ENCODE data around the gene DNAJC8.
A peak's percentile ranks its signal among the peaks of the same experiment; 100 is the strongest.

The DNAJC8 gene

DNA sequence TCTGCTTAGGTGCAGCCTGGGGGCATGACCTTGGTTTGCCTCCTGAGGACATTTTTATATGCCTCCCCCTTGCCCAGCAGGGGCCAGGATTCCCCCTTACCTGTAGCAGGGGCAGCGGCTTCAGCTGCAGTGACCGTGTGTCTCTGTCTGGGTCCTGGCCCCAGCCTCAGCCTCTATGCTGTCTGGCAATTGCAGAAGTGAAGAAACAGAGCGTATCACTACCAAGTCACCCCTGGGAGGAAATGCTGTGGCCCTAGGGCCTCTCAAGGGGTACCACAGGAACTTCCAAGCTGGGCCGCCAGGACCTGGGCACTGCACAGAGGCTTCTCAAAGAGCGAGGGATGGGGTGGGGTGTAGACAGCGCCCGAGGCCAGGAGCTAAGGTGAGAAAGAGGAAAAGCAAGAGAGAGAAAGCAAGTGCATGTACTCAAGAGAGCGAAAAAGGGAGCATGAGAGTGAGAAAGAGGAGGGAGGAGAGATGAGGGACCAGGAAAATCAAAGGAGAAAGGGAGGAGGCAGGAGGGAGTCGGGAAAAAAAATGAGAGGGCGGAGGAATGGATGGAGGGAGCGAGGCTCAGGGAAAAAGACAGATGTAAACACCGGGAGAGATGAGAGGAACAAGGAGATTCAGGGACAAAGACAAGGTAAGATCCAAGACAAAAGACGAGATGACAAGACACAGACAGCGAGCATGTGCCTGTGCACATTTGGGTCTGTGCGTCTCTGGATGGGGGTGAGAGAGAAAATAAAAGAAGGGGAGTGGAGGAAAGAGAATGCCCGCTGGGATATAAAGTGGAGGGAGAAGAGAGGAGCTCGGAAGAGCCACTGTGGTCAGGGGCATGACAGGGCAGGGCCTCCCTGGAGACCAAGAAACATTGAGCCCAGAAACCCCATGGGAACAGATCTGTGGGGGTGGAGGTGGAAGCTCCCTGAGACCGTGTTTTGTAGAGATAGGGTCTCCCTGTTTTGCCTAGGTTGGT is 56.0 kb downstream of the DNAJC8 start, which contains the start of gene PTAFR:
TSS of gene PTAFR (minus strand) at position 199 of the 979 bp plus-strand sequence. CDS start 25,669 bp downstream, outside the sequence.
- Histone ChIP-seq H3K14ac (ENCODE audit: low read length) (no peak within 1 kb of the TSS), H2AK5ac (ENCODE audit: low read depth, low read length) (no peak within 1 kb of the TSS), H3K27me3 (ENCODE audit: control insufficient read depth in 3 of 3, insufficient read depth in 3 of 3, low read depth in 1 of 3, low read length in 3 of 3) (peaks cover 0 to 2% (median 0%) of the 10 kb centered on the region in 3 experiments), H3K9me3 (replicated peaks in 1 of 2; ENCODE audit: control insufficient read depth in 2 of 2, insufficient read depth in 1 of 2, low read depth in 1 of 2, low read length in 2 of 2) (no peaks in the 10 kb centered on the region), H3K23ac (ENCODE audit: low read depth, low read length, poor library complexity) (peak within 1 kb of the TSS; percentile 53), H2BK120ac (ENCODE audit: low read depth, low read length) (no peak within 1 kb of the TSS), H4K8ac (ENCODE audit: low read depth, low read length) (no peak within 1 kb of the TSS), H2AFZ (ENCODE audit: low read length) (peak within 1 kb of the TSS; percentile 23), H3K18ac (ENCODE audit: low read length) (no peak within 1 kb of the TSS), H3K4me1 (ENCODE audit: control insufficient read depth in 2 of 2, insufficient read depth in 1 of 2, low read depth in 1 of 2, low read length in 2 of 2) (peaks cover 8 to 11% of the 10 kb centered on the region in 2 donors), H3K9ac (ENCODE audit: low read depth, low read length, poor library complexity) (no peak within 1 kb of the TSS), H3K79me1 (ENCODE audit: low read depth, low read length) (no peaks in the 10 kb centered on the region), H3K4me3 (ENCODE audit: low read length in 2 of 2) (no peak within 1 kb of the TSS), H3K4me2 (ENCODE audit: insufficient read depth, low read length, poor library complexity, severe bottlenecking) (no peak within 1 kb of the TSS), H4K91ac (ENCODE audit: low read depth, low read length, poor library complexity) (no peak within 1 kb of the TSS), H2BK15ac (ENCODE audit: low read length) (no peak within 1 kb of the TSS), H2BK5ac (ENCODE audit: low read length) (peak within 1 kb of the TSS; percentile 44), H3K27ac (replicated peaks; ENCODE audit: low read length) (no peak within 1 kb of the TSS), H3K4ac (ENCODE audit: low read length) (no peak within 1 kb of the TSS), H3K36me3 (replicated peaks in 1 of 2; ENCODE audit: control insufficient read depth in 2 of 2, insufficient read depth in 2 of 2, low read length in 2 of 2) (peaks cover 0 to 2% of the 10 kb centered on the region in 2 donors), H2BK12ac (ENCODE audit: low read length) (no peak within 1 kb of the TSS)
- 100% methylated on average over 2 of the region's 18 CpGs; no CpG with 5 or more reads in 1 of the 2 donors for WGBS, 2 donors (ENCODE audit: extremely low coverage in 2 of 2, insufficient read length in 2 of 2, insufficient replicate concordance in 1 of 2)
- no peak for DNase-seq (ENCODE audit: low spot score)

- Histone ChIP-seq H2AK5ac (ENCODE audit: low read depth, low read length) (no peak overlapping the region), H2BK5ac (ENCODE audit: low read length) (peak overlapping the region; percentile 44), H3K9me3 (replicated peaks in 1 of 2; ENCODE audit: control insufficient read depth in 2 of 2, insufficient read depth in 1 of 2, low read depth in 1 of 2, low read length in 2 of 2) (no peaks in the 10 kb centered on the region), H3K4me2 (ENCODE audit: insufficient read depth, low read length, poor library complexity, severe bottlenecking) (no peak overlapping the region), H2BK120ac (ENCODE audit: low read depth, low read length) (no peak overlapping the region), H3K4me1 (ENCODE audit: control insufficient read depth in 2 of 2, insufficient read depth in 1 of 2, low read depth in 1 of 2, low read length in 2 of 2) (peaks cover 8 to 11% of the 10 kb centered on the region in 2 donors), H3K27me3 (ENCODE audit: control insufficient read depth in 3 of 3, insufficient read depth in 3 of 3, low read depth in 1 of 3, low read length in 3 of 3) (peaks cover 0 to 2% (median 0%) of the 10 kb centered on the region in 3 experiments), H3K4ac (ENCODE audit: low read length) (no peak overlapping the region), H4K8ac (ENCODE audit: low read depth, low read length) (no peak overlapping the region), H4K91ac (ENCODE audit: low read depth, low read length, poor library complexity) (no peak overlapping the region), H2AFZ (ENCODE audit: low read length) (no peak overlapping the region), H3K23ac (ENCODE audit: low read depth, low read length, poor library complexity) (no peak overlapping the region), H3K27ac (replicated peaks; ENCODE audit: low read length) (no peak overlapping the region), H2BK12ac (ENCODE audit: low read length) (no peak overlapping the region), H3K9ac (ENCODE audit: low read depth, low read length, poor library complexity) (no peak overlapping the region), H3K4me3 (ENCODE audit: low read length in 2 of 2) (no peak overlapping the region), H3K14ac (ENCODE audit: low read length) (no peak overlapping the region), H3K36me3 (replicated peaks in 1 of 2; ENCODE audit: control insufficient read depth in 2 of 2, insufficient read depth in 2 of 2, low read length in 2 of 2) (peaks cover 0 to 2% of the 10 kb centered on the region in 2 donors), H3K18ac (ENCODE audit: low read length) (no peak overlapping the region), H2BK15ac (ENCODE audit: low read length) (no peak overlapping the region), H3K79me1 (ENCODE audit: low read depth, low read length) (no peaks in the 10 kb centered on the region)
- no CpG with 5 or more reads among the region's 8 CpGs for whole genome bisulfite sequencing, 2 donors (ENCODE audit: extremely low coverage in 2 of 2, insufficient read length in 2 of 2, insufficient replicate concordance in 1 of 2)
- no peak for DNase-seq (ENCODE audit: low spot score)
Observed at GRCh38 chr1:28175955-28176485, 56.8 kb downstream of the DNAJC8 start.

- Histone ChIP-seq H2AK5ac (ENCODE audit: low read depth, low read length) (peak overlapping the region; percentile 7), H3K27me3 (ENCODE audit: control insufficient read depth in 3 of 3, insufficient read depth in 3 of 3, low read depth in 1 of 3, low read length in 3 of 3) (peaks cover 0 to 2% (median 0%) of the 10 kb centered on the region in 3 experiments), H2BK120ac (ENCODE audit: low read depth, low read length) (no peak overlapping the region), H3K23ac (ENCODE audit: low read depth, low read length, poor library complexity) (peak overlapping the region; percentile 49), H2AFZ (ENCODE audit: low read length) (peak overlapping the region; percentile 44), H4K8ac (ENCODE audit: low read depth, low read length) (no peak overlapping the region), H3K14ac (ENCODE audit: low read length) (peak overlapping the region; percentile 95), H3K18ac (ENCODE audit: low read length) (peak overlapping the region; percentile 65), H3K9me3 (replicated peaks in 1 of 2; ENCODE audit: control insufficient read depth in 2 of 2, insufficient read depth in 1 of 2, low read depth in 1 of 2, low read length in 2 of 2) (no peaks in the 10 kb centered on the region), H3K36me3 (replicated peaks in 1 of 2; ENCODE audit: control insufficient read depth in 2 of 2, insufficient read depth in 2 of 2, low read length in 2 of 2) (peaks cover 0 to 2% of the 10 kb centered on the region in 2 donors), H3K4me2 (ENCODE audit: insufficient read depth, low read length, poor library complexity, severe bottlenecking) (no peak overlapping the region), H3K4me1 (ENCODE audit: control insufficient read depth in 2 of 2, insufficient read depth in 1 of 2, low read depth in 1 of 2, low read length in 2 of 2) (peaks cover 8 to 11% of the 10 kb centered on the region in 2 donors), H2BK12ac (ENCODE audit: low read length) (no peak overlapping the region), H3K79me1 (ENCODE audit: low read depth, low read length) (no peaks in the 10 kb centered on the region), H3K9ac (ENCODE audit: low read depth, low read length, poor library complexity) (no peak overlapping the region), H3K4me3 (ENCODE audit: low read length in 2 of 2) (no peak overlapping the region), H2BK5ac (ENCODE audit: low read length) (peak overlapping the region; percentile 91), H3K4ac (ENCODE audit: low read length) (no peak overlapping the region), H4K91ac (ENCODE audit: low read depth, low read length, poor library complexity) (no peak overlapping the region), H2BK15ac (ENCODE audit: low read length) (peak overlapping the region; percentile 97), H3K27ac (replicated peaks; ENCODE audit: low read length) (no peak overlapping the region)
- no peak for DNase-seq (ENCODE audit: low spot score)
- WGBS, 2 donors (ENCODE audit: extremely low coverage in 2 of 2, insufficient read length in 2 of 2, insufficient replicate concordance in 1 of 2) = no CpG with 5 or more reads among the region's 5 CpGs
Observed at GRCh38 chr1:28173980-28174297, 58.9 kb downstream of the DNAJC8 start.
